ENCODE results near the gene B3GALT6.

The B3GALT6 gene

DNA sequence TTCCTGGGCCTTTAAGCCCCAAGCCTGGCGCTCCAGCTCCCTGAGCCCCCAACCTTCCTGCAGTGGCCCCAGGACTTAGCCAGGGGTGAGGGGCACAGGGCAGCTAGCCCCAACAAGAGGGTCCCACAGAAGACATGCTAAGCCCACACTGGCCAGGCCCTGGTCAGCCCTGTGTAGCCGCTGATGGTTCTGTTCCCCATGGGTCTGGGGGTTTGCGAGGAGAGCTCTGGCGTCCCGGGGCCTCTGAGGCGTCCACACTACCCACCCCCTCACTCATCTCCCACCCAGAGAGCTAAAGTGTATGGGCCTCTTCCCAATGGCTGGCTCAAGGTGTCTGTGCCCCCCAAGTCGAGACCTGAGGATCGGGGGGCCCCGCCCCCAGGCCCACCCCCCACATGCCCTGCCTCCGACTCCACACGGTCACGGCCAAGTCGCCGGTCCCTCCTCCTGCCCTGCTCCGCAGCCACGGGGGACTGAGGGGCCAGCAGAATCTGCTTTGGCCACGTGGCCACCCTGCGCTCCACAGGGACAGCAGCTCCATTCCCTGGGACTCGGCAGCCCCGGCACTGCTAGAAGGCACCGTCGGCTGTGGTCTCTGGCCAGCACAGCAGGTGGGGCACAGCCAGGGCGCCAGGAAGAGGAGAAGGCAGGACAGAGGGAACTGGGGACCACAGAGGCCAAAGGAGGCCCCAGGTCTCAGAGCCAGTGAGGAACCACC lies 33.5 kb upstream of the B3GALT6 start:
- H3K27me3 ChIP-seq (replicated peaks; ENCODE audit: insufficient read depth, low read length) = peaks cover 64% of the 10 kb centered on the region
- no peak overlapping the region for H2AFZ ChIP-seq (ENCODE audit: low read length)
- no peak overlapping the region for H3K4me2 ChIP-seq (ENCODE audit: low read depth, low read length)
- H4K20me1 ChIP-seq (ENCODE audit: insufficient read depth, low read length) = no peaks in the 10 kb centered on the region
- no peaks in the 10 kb centered on the region for H3K9me3 ChIP-seq (replicated peaks; ENCODE audit: insufficient read depth, low read length)
- no peaks in the 10 kb centered on the region for H3K9me2 ChIP-seq (replicated peaks; ENCODE audit: insufficient read depth, low read length)
- no peaks in the 10 kb centered on the region for H3K4me1 ChIP-seq (ENCODE audit: low read length)
- TF ChIP-seq CTCF (IDR thresholded peaks at IDR 0.05; ENCODE audit: low read length) (no peak), EZH2phosphoT487 (IDR thresholded peaks at IDR 0.05; ENCODE audit: low read length) (no peak), EZH2 (optimal IDR thresholded peaks at IDR 0.05; ENCODE audit: low read depth, low read length) (no peak)
- H3K9ac ChIP-seq (ENCODE audit: low read length) = no peak overlapping the region
- no peaks in the 10 kb centered on the region for H3F3A ChIP-seq (ENCODE audit: insufficient read depth, low read length)
- H3K4me3 ChIP-seq (ENCODE audit: low read length) = no peak overlapping the region
- H3K36me3 ChIP-seq (replicated peaks; ENCODE audit: insufficient read depth, low read length) = no peaks in the 10 kb centered on the region
- H3K27ac ChIP-seq (ENCODE audit: low read length) = no peak overlapping the region
- no peaks in the 10 kb centered on the region for H3K79me2 ChIP-seq (ENCODE audit: low read length)
- no peak for DNase-seq

- Histone ChIP-seq H3K9ac (ENCODE audit: low read length) (no peak overlapping the region), H3K4me2 (ENCODE audit: low read depth, low read length) (no peak overlapping the region), H3K4me1 (ENCODE audit: low read length) (no peaks in the 10 kb centered on the region), H3K9me2 (replicated peaks; ENCODE audit: insufficient read depth, low read length) (no peaks in the 10 kb centered on the region), H3K9me3 (replicated peaks; ENCODE audit: insufficient read depth, low read length) (no peaks in the 10 kb centered on the region), H3F3A (ENCODE audit: insufficient read depth, low read length) (no peaks in the 10 kb centered on the region), H3K4me3 (ENCODE audit: low read length) (no peak overlapping the region), H2AFZ (ENCODE audit: low read length) (no peak overlapping the region), H3K36me3 (replicated peaks; ENCODE audit: insufficient read depth, low read length) (no peaks in the 10 kb centered on the region), H3K27ac (ENCODE audit: low read length) (no peak overlapping the region), H3K27me3 (replicated peaks; ENCODE audit: insufficient read depth, low read length) (peaks cover 64% of the 10 kb centered on the region), H3K79me2 (ENCODE audit: low read length) (no peaks in the 10 kb centered on the region), H4K20me1 (ENCODE audit: insufficient read depth, low read length) (no peaks in the 10 kb centered on the region)
- TF ChIP-seq EZH2phosphoT487 (IDR thresholded peaks at IDR 0.05; ENCODE audit: low read length) (no peak), CTCF (IDR thresholded peaks at IDR 0.05; ENCODE audit: low read length) (no peak), EZH2 (optimal IDR thresholded peaks at IDR 0.05; ENCODE audit: low read depth, low read length) (no peak)
- no peak for DNase-seq
Observed at GRCh38 chr1:1199141-1199960, 32.7 kb upstream of the B3GALT6 start.

DNA sequence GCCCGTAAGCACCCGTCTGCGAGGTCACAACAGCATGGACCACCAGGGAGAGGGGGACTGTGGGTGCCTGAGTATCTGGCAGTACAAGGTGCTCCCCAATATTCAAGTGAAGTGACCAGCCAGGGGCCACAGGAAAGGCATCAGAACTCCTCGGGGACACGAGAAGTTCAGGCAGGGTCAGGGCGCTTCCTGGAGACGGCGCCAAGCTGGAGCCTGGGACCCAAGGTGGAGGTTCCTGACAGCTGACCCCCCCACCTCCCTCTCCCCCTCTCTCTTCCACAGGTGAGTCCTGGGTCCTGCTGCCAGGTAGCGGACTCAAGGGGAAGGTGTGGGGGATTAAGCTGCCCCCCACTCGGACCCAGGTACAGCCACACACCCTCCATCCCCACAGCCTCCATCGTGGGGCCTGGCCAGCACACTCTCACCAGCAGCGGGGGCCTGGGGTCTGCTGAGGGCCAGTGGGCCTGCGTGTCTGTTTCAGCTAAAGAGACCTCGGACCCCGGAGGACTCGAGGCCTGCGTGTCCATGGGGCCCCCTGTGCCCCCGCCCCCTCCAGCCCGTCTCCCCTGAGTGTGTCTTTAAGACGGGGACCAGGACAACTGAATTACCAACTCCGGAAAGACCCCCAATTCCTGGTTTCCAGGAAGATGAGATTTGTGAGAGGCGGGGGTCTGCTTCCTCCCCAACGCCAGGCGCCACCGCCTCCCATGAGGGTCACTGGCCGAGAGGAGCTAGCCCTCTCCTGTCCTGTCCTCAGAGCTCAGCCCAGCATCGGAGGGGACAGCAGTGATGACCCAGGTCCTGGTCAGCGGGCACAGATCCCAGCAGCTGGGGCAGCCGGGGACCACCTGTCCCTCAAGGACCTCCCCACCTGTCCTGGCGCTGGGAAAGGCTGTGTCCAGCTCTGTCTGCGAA lies 31.8 kb upstream of the B3GALT6 start:
- no peaks in the 10 kb centered on the region for H3K4me1 ChIP-seq (ENCODE audit: low read length)
- H3F3A ChIP-seq (ENCODE audit: insufficient read depth, low read length) = no peaks in the 10 kb centered on the region
- no peak overlapping the region for H3K4me2 ChIP-seq (ENCODE audit: low read depth, low read length)
- TF ChIP-seq CTCF (IDR thresholded peaks at IDR 0.05; ENCODE audit: low read length) = no peak
- TF ChIP-seq EZH2phosphoT487 (IDR thresholded peaks at IDR 0.05; ENCODE audit: low read length) = no peak
- no peak for TF ChIP-seq EZH2 (optimal IDR thresholded peaks at IDR 0.05; ENCODE audit: low read depth, low read length)
- no peak overlapping the region for H3K27ac ChIP-seq (ENCODE audit: low read length)
- DNase-seq = no peak
- H3K9me2 ChIP-seq (replicated peaks; ENCODE audit: insufficient read depth, low read length) = no peaks in the 10 kb centered on the region
- H3K4me3 ChIP-seq (ENCODE audit: low read length) = no peak overlapping the region
- H3K79me2 ChIP-seq (ENCODE audit: low read length) = no peaks in the 10 kb centered on the region
- H2AFZ ChIP-seq (ENCODE audit: low read length) = no peak overlapping the region
- no peaks in the 10 kb centered on the region for H3K9me3 ChIP-seq (replicated peaks; ENCODE audit: insufficient read depth, low read length)
- H3K36me3 ChIP-seq (replicated peaks; ENCODE audit: insufficient read depth, low read length) = no peaks in the 10 kb centered on the region
- peaks cover 64% of the 10 kb centered on the region for H3K27me3 ChIP-seq (replicated peaks; ENCODE audit: insufficient read depth, low read length)
- no peaks in the 10 kb centered on the region for H4K20me1 ChIP-seq (ENCODE audit: insufficient read depth, low read length)
- H3K9ac ChIP-seq (ENCODE audit: low read length) = no peak overlapping the region
